ENCODE results near the gene IL9. TPM values are rescaled to one million over a fixed set of nuclear protein-coding genes. Genes with fewer than 3 reads are reported as not detected.
A peak's percentile ranks its signal among the peaks of the same experiment; 100 is the strongest.

Gene IL9
- total and polyA plus RNA-seq, 2 of the 13 experiments (the other 11 are each of a cell fraction or from before 2014, with no cell fraction given), result not detected

DNA sequence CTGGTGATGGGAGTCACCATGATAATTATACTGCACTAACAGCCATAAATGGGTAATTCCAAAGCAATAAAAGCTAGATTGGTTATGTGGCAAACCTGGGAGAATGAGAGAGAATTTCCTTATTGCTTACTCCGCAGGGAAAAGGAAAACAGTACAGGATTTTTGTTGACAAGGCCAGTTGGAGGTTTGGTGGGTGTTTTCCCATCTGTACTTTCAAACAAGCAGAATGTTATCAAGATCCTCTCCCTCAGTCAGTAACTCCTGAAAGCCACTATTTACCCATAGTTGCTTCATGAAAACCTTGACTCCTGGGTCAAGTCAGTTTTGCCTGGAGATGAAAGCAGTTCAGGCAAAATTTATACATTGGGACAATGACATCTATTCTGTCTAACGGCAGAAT, 26.4 kb downstream of the IL9 start (continued):
- no peak for TF ChIP-seq RORA (CRISPR knock-in tag; IDR thresholded peaks at IDR 0.05)
- no peak for TF ChIP-seq KLF6 (CRISPR knock-in tag; IDR thresholded peaks at IDR 0.05)
- TF ChIP-seq DBP (CRISPR knock-in tag; IDR thresholded peaks at IDR 0.05; ENCODE audit: not compliant biosample characterization), result no peak
- no peak for TF ChIP-seq ELF3 (CRISPR knock-in tag; IDR thresholded peaks at IDR 0.05)
- no peak for TF ChIP-seq SIX1 (CRISPR knock-in tag; IDR thresholded peaks at IDR 0.05; ENCODE audit: borderline replicate concordance)
- TF ChIP-seq SKIL (CRISPR knock-in tag; IDR thresholded peaks at IDR 0.05; ENCODE audit: borderline replicate concordance), result no peak
- TF ChIP-seq MBD4 (IDR thresholded peaks at IDR 0.05; ENCODE audit: borderline replicate concordance, low read length), result no peak
- TF ChIP-seq ZNF670 (CRISPR knock-in tag; IDR thresholded peaks at IDR 0.05; ENCODE audit: borderline replicate concordance), result no peak
- no peak for TF ChIP-seq ZIK1 (CRISPR knock-in tag; IDR thresholded peaks at IDR 0.05; ENCODE audit: borderline replicate concordance, low read depth)
- no peak for TF ChIP-seq MIXL1 (CRISPR knock-in tag; IDR thresholded peaks at IDR 0.05)
- no peak for TF ChIP-seq ARID4A (CRISPR knock-in tag; IDR thresholded peaks at IDR 0.05; ENCODE audit: borderline replicate concordance)
- TF ChIP-seq EEA1 (CRISPR knock-in tag; IDR thresholded peaks at IDR 0.05; ENCODE audit: borderline replicate concordance), result no peak
- TF ChIP-seq RFX3 (CRISPR knock-in tag; IDR thresholded peaks at IDR 0.05), result no peak
- TF ChIP-seq GABPA (IDR thresholded peaks at IDR 0.05; ENCODE audit: low read depth, low read length), result no peak
- TF ChIP-seq GABPA (CRISPR knock-in tag; IDR thresholded peaks at IDR 0.05; ENCODE audit: low read depth), result no peak
- no peak for TF ChIP-seq SIN3B (IDR thresholded peaks at IDR 0.05; ENCODE audit: low read length)
- TF ChIP-seq SOX6 (IDR thresholded peaks at IDR 0.05), result no peak
- peak; percentile 66 for TF ChIP-seq SOX6 (CRISPR knock-in tag; IDR thresholded peaks at IDR 0.05)
- TF ChIP-seq MAFK (conservative IDR thresholded peaks at IDR 0.05 in 1 of 2, IDR thresholded peaks at IDR 0.05 in 1 of 2; ENCODE audit: low read length in 2 of 2), result no peak
- TF ChIP-seq ATAD3A (CRISPR knock-in tag; IDR thresholded peaks at IDR 0.05), result no peak
- no peak for TF ChIP-seq ZNF180 (CRISPR knock-in tag; IDR thresholded peaks at IDR 0.05; ENCODE audit: borderline replicate concordance, low read depth)
- no peak for TF ChIP-seq KMT2B (CRISPR knock-in tag; IDR thresholded peaks at IDR 0.05)
- no peak for TF ChIP-seq ZNF724P (CRISPR knock-in tag; IDR thresholded peaks at IDR 0.05; ENCODE audit: borderline replicate concordance)
- no peak for TF ChIP-seq ZNF883 (CRISPR knock-in tag; IDR thresholded peaks at IDR 0.05; ENCODE audit: not compliant biosample characterization)
- TF ChIP-seq CBX1 (IDR thresholded peaks at IDR 0.05; ENCODE audit: low read depth), result no peak
- TF ChIP-seq ZNF20 (CRISPR knock-in tag; IDR thresholded peaks at IDR 0.05), result no peak
- no peak for TF ChIP-seq HES4 (CRISPR knock-in tag; IDR thresholded peaks at IDR 0.05; ENCODE audit: borderline replicate concordance)
